ENCODE data around the gene GPR119.
"Not testable (repeated sequence)": the region's sequence is repeated elsewhere in the genome, so short reads cannot be mapped to it uniquely, and the experiment has no call there.

GPR119 gene

GRCh38 chrX:130351567-130351966, 33.9 kb downstream of the GPR119 start:
- no peak for DNase-seq
- Mint-ChIP-seq H3K27me3 (ENCODE audit: low read depth, poor library complexity) (peaks cover 3% of the 10 kb centered on the region), H3K4me3 (no peak overlapping the region), H3K4me1 (no peaks in the 10 kb centered on the region), H3K36me3 (ENCODE audit: low read depth) (peaks cover 63% of the 10 kb centered on the region), H3K27ac (no peak overlapping the region), H3K9me3 (peaks cover 12% of the 10 kb centered on the region)
- TF ChIP-seq, protein P1, sequence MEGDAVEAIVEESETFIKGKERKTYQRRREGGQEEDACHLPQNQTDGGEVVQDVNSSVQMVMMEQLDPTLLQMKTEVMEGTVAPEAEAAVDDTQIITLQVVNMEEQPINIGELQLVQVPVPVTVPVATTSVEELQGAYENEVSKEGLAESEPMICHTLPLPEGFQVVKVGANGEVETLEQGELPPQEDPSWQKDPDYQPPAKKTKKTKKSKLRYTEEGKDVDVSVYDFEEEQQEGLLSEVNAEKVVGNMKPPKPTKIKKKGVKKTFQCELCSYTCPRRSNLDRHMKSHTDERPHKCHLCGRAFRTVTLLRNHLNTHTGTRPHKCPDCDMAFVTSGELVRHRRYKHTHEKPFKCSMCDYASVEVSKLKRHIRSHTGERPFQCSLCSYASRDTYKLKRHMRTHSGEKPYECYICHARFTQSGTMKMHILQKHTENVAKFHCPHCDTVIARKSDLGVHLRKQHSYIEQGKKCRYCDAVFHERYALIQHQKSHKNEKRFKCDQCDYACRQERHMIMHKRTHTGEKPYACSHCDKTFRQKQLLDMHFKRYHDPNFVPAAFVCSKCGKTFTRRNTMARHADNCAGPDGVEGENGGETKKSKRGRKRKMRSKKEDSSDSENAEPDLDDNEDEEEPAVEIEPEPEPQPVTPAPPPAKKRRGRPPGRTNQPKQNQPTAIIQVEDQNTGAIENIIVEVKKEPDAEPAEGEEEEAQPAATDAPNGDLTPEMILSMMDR (IDR thresholded peaks at IDR 0.05): no peak

DNA sequence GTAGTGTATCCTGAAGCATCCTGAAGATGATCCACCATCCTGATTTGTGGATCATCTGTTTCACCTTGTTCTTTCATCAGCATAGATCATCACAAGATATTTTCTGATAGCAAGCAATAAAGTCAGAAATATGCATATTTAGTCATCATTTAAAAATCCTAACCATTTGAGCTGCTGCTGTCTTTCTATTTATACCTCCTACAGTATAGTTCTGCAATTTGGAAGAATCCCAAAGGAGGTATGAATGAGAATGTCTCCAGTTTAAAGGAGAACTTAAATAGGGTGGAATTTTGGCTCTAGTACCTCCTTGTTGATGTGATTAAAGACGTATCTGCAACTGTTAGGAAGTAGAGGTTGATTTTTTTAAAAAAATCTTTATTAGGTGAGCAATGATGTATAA, 38.2 kb downstream of the GPR119 start:
- Mint-ChIP-seq H3K9me3 (no peaks in the 10 kb centered on the region), H3K36me3 (ENCODE audit: low read depth) (peaks cover 33% of the 10 kb centered on the region), H3K4me1 (peaks cover 26% of the 10 kb centered on the region), H3K27ac (no peak overlapping the region), H3K4me3 (no peak overlapping the region), H3K27me3 (ENCODE audit: low read depth, poor library complexity) (no peaks in the 10 kb centered on the region)
- no peak for DNase-seq
- TF ChIP-seq, protein P1 (IDR thresholded peaks at IDR 0.05): no peak

DNA sequence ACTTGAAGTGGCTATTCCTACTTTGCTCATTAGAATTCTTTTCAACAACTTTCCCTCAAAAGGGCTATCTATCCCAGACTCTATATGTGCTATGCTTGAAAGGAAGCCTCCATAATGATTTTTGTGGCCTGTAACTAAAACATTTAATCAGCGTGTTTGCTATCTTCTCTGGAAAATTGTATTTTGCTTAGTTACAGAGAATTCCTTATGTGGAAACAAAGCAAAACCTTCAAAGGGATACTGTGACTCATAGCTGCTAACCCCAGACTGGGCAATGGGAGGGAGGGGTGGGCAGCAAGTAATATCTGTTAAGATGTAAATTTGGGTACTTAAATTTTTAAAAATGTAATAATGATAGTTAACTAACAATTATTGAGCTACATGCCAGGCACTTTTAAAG, 42.1 kb downstream of the GPR119 start:
- TF ChIP-seq, protein P1 (IDR thresholded peaks at IDR 0.05): no peak
- H3K4me1 Mint-ChIP-seq: peaks cover 53% of the 10 kb centered on the region
- no peak for DNase-seq

GRCh38 chrX:130340271-130340670, 45.2 kb downstream of the GPR119 start:
- DNase-seq: no peak
- peak overlapping the region; percentile 68 for H3K27ac Mint-ChIP-seq

More for the DNA sequence above, 42.1 kb downstream of the GPR119 start:
- Mint-ChIP-seq H3K36me3 (ENCODE audit: low read depth) (peaks cover 11% of the 10 kb centered on the region), H3K9me3 (peaks cover 8% of the 10 kb centered on the region), H3K27me3 (ENCODE audit: low read depth, poor library complexity) (no peaks in the 10 kb centered on the region), H3K4me3 (no peak overlapping the region), H3K27ac (no peak overlapping the region)

DNA sequence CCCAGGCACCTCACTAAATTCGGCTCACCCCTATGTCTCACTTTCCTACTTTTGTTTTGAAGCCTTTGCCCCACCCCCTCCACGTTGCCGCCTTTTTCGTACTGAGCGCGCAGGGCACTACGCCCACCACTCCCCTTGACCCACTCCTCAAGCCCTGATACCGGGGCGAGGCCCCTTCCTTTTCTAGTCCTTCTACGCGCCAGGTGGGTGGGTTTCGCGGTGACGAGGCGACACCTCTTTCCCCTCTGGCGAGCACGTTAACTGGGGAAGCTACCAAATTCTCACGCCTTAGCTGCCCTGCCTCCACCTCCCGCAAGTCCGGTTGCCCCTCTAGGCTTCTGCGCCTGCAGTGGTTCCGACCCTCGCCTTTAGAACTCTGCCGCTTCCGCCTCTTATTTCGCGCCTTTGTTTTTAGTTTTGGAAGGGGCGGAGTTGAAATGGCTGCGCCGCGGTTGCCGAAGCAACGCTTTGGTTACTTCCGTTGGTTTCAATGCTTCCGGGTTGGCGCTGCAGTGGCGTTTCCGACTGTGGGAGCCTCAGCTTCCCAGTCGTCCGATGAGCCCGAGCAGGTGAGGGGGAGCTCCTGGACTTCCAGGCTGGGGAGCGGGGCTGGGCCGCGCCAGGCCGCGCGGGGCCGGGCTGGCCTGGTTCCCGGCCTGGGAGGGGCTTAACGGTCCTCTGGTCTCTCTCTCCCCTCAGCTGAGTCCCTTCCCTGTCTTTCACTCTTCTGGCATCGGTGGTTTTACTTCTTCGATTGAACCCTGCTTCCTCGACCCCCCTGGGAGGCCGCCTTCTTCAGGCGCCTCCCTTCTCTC, 45.9 kb downstream of the GPR119 start, which contains the start of gene SLC25A14:
TSS of gene SLC25A14 (plus strand) at position 512 of the 815 bp plus-strand sequence. CDS start 360 bp downstream, outside the sequence.
- peaks cover 7% of the 10 kb centered on the region for H3K27me3 Mint-ChIP-seq (ENCODE audit: low read depth, poor library complexity)
- DNase-seq: peak; percentile 68

More at GRCh38 chrX:130340271-130340670, 45.2 kb downstream of the GPR119 start:
- TF ChIP-seq, protein P1 (IDR thresholded peaks at IDR 0.05): no peak
- Mint-ChIP-seq H3K4me3 (peak overlapping the region; percentile 87), H3K4me1 (peaks cover 53% of the 10 kb centered on the region), H3K9me3 (peaks cover 8% of the 10 kb centered on the region), H3K27me3 (ENCODE audit: low read depth, poor library complexity) (peaks cover 2% of the 10 kb centered on the region), H3K36me3 (ENCODE audit: low read depth) (no peaks in the 10 kb centered on the region)

DNA sequence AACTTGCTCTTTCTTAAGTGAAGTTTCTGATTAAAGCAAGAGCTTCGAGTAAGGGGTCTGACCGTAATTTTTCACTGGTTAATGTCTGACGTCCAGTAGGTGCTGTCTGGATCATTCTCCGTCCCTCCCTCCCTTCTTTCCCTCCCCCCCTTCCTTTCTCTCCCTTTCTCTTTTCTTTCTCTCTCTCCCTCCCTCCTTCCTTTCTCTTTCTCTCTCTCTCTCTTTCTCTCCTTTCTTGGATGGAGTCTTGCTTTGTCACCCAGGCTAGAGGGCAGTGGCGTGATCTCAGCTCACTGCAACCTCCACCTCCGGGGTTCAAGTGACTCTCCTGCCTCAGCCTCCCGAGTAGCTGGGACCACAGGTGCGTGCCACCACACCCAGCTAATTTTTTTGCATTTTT, 46.6 kb downstream of the GPR119 start:
- peak overlapping the region; percentile 87 for H3K4me3 Mint-ChIP-seq

More for the DNA sequence above, 45.9 kb downstream of the GPR119 start, which contains the start of gene SLC25A14:
- H3K4me1 Mint-ChIP-seq: peaks cover 48% of the 10 kb centered on the region
- H3K27ac Mint-ChIP-seq: peak within 1 kb of the TSS; percentile 89
- no peaks in the 10 kb centered on the region for H3K36me3 Mint-ChIP-seq (ENCODE audit: low read depth)
- H3K9me3 Mint-ChIP-seq: peaks cover 8% of the 10 kb centered on the region
- H3K4me3 Mint-ChIP-seq: peak within 1 kb of the TSS; percentile 87
- TF ChIP-seq, protein P1 (IDR thresholded peaks at IDR 0.05): no peak

More for the DNA sequence above, 46.6 kb downstream of the GPR119 start:
- not testable (repeated sequence) for H3K27ac Mint-ChIP-seq; H3K27me3 Mint-ChIP-seq (ENCODE audit: low read depth, poor library complexity); H3K9me3 Mint-ChIP-seq; DNase-seq; H3K36me3 Mint-ChIP-seq (ENCODE audit: low read depth)
- peaks cover 41% of the 10 kb centered on the region for H3K4me1 Mint-ChIP-seq

All from nephron progenitor cell (in vitro differentiated cells).